ENCODE results near the gene RGMA.

DNA sequence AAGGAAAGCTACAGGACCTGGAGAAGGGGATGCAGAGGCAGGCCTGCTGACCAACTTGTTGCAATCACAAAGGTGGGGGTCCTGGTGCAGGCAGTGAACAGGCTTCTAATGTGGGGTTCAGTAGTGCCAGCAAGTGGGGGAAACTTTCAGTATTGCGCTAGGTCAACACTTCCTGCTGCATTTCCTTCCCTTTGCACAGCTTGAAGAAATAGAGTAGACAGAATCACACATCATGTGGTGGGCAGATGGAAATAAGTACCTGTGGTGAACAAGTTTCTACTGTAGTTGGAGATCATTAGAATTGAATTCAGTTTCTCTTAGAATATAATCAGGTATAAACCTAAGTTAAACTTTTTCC is 63.4 kb downstream of the RGMA start:
- TF ChIP-seq SIN3A (IDR thresholded peaks at IDR 0.05; ENCODE audit: borderline replicate concordance, insufficient read depth, low read length) = no peak
- TF ChIP-seq, protein P1, sequence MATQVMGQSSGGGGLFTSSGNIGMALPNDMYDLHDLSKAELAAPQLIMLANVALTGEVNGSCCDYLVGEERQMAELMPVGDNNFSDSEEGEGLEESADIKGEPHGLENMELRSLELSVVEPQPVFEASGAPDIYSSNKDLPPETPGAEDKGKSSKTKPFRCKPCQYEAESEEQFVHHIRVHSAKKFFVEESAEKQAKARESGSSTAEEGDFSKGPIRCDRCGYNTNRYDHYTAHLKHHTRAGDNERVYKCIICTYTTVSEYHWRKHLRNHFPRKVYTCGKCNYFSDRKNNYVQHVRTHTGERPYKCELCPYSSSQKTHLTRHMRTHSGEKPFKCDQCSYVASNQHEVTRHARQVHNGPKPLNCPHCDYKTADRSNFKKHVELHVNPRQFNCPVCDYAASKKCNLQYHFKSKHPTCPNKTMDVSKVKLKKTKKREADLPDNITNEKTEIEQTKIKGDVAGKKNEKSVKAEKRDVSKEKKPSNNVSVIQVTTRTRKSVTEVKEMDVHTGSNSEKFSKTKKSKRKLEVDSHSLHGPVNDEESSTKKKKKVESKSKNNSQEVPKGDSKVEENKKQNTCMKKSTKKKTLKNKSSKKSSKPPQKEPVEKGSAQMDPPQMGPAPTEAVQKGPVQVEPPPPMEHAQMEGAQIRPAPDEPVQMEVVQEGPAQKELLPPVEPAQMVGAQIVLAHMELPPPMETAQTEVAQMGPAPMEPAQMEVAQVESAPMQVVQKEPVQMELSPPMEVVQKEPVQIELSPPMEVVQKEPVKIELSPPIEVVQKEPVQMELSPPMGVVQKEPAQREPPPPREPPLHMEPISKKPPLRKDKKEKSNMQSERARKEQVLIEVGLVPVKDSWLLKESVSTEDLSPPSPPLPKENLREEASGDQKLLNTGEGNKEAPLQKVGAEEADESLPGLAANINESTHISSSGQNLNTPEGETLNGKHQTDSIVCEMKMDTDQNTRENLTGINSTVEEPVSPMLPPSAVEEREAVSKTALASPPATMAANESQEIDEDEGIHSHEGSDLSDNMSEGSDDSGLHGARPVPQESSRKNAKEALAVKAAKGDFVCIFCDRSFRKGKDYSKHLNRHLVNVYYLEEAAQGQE (IDR thresholded peaks at IDR 0.05; ENCODE audit: insufficient read depth in 1 of 2, low read depth in 2 of 2, low read length in 2 of 2) = no peak

Data from PFSK-1 (cell line).